DOHH2 (cell line): Measurements from ENCODE around the gene CNTN4.

Experiments used
- H3F3A ChIP-seq: fragments of 200-600 bp; sonication (generic), shearing (Covaris generic); 2 replicates; pipeline ENCODE4 v1.6.0; 2016; ENCODE audit warnings: antibody characterized with exemption, mild to moderate bottlenecking; ENCODE audit not compliant: control insufficient read depth, insufficient read depth
- H3K27ac ChIP-seq: fragments of 200-600 bp; sonication (generic); 2 replicates; pipeline ENCODE4 v1.5.1; 2014; ENCODE audit warnings: low read depth, mild to moderate bottlenecking, low read length, moderate library complexity
- H3K27me3 ChIP-seq: fragments of 200-600 bp; sonication (generic); 2 replicates; pipeline ENCODE4 v1.6.1; 2014; ENCODE audit warnings: mild to moderate bottlenecking, low read length, mixed read lengths; ENCODE audit not compliant: control insufficient read depth
- H3K36me3 ChIP-seq: fragments of 200-600 bp; sonication (generic); 2 replicates; pipeline ENCODE4 v1.6.1; 2014; ENCODE audit warnings: mild to moderate bottlenecking, low read length, moderate library complexity, mixed read lengths; ENCODE audit not compliant: control insufficient read depth
- H3K4me1 ChIP-seq: fragments of 200-600 bp; sonication (generic); 2 replicates; pipeline ENCODE4 v1.6.1; 2014; ENCODE audit warnings: mild to moderate bottlenecking, low read length, mixed read lengths; ENCODE audit not compliant: control insufficient read depth
- H3K4me2 ChIP-seq: fragments of 200-600 bp; sonication (generic); 2 replicates; pipeline ENCODE4 v1.6.0; 2014; ENCODE audit warnings: mild to moderate bottlenecking, low read length, moderate library complexity
- H3K4me3 ChIP-seq: fragments of 200-600 bp; sonication (generic); 2 replicates; pipeline ENCODE4 v1.5.1; 2014; ENCODE audit warnings: mild to moderate bottlenecking, low read length, mixed read lengths
- H3K79me2 ChIP-seq: fragments of 200-600 bp; sonication (generic); 2 replicates; pipeline ENCODE4 v1.6.1; 2014; ENCODE audit warnings: mild to moderate bottlenecking, low read length, mixed read lengths; ENCODE audit not compliant: control insufficient read depth
- H3K9me2 ChIP-seq: fragments of 200-600 bp; sonication (generic); replicated peaks from 2 replicates; pipeline ENCODE4 v1.6.1; 2014; ENCODE audit warnings: mild to moderate bottlenecking, low read length, mixed read lengths; ENCODE audit not compliant: control insufficient read depth
- H3K9me3 ChIP-seq: fragments of 200-600 bp; sonication (generic); 2 replicates; pipeline ENCODE4 v1.6.1; 2014; ENCODE audit warnings: antibody characterized with exemption, low read length, mixed read lengths; ENCODE audit not compliant: control insufficient read depth, insufficient read depth
- H4K20me1 ChIP-seq: fragments of 200-600 bp; sonication (generic); 2 replicates; pipeline ENCODE4 v1.6.0; 2014; ENCODE audit warnings: low read depth, mild to moderate bottlenecking, antibody characterized with exemption, low read length, moderate library complexity; ENCODE audit not compliant: control insufficient read depth, insufficient read depth
- EZH2phosphoT487 ChIP-seq: fragments of 200-600 bp; sonication (generic); IDR thresholded peaks from 2 replicates; pipeline ENCODE4 v1.6.1; 2017; ENCODE audit warnings: borderline replicate concordance, mild to moderate bottlenecking, antibody characterized with exemption, low read length, moderate library complexity, mixed read lengths
- TF ChIP-seq, protein P1 (sequence below): fragments of 200-600 bp; sonication (generic); IDR thresholded peaks from one replicate; pipeline ENCODE4 v1.5.1; 2014; ENCODE audit warnings: antibody characterized with exemption, mild to moderate bottlenecking, low read depth, low read length; ENCODE audit not compliant: poor library complexity, severe bottlenecking

The CNTN4 gene

DNA sequence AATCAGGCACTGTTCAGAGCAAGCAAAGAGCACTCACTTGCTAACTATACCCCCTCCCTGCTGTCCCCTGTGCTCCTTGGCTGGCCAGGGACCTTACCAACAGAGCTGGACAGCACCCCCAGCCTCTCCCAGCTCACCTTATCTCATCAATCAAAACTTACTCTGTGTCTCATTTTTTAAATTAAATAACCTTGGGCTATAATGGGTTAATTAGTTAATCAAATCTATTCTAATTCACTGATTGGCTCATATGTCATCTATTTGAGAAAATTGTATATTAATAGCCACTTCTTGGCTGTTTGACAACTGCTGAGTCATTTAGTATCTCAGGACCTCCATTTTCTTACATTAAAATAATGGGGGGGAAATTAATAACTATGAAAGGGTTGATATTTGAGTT is 988.6 kb downstream of the CNTN4 start:
- Histone ChIP-seq H3K36me3 (no peaks in the 10 kb centered on the region), H3K4me2 (no peak overlapping the region), H3K4me3 (no peak overlapping the region), H3K9me2 (no peaks in the 10 kb centered on the region), H3K27me3 (peaks cover 2% of the 10 kb centered on the region; the same call in 1 of the 2 replicates), H3K4me1 (peaks cover 10% of the 10 kb centered on the region), H3K27ac (no peak overlapping the region), H3F3A (no peaks in the 10 kb centered on the region), H4K20me1 (no peaks in the 10 kb centered on the region), H3K9me3 (no peaks in the 10 kb centered on the region), H3K79me2 (no peaks in the 10 kb centered on the region)
- no peak for TF ChIP-seq EZH2phosphoT487
- TF ChIP-seq, protein P1, sequence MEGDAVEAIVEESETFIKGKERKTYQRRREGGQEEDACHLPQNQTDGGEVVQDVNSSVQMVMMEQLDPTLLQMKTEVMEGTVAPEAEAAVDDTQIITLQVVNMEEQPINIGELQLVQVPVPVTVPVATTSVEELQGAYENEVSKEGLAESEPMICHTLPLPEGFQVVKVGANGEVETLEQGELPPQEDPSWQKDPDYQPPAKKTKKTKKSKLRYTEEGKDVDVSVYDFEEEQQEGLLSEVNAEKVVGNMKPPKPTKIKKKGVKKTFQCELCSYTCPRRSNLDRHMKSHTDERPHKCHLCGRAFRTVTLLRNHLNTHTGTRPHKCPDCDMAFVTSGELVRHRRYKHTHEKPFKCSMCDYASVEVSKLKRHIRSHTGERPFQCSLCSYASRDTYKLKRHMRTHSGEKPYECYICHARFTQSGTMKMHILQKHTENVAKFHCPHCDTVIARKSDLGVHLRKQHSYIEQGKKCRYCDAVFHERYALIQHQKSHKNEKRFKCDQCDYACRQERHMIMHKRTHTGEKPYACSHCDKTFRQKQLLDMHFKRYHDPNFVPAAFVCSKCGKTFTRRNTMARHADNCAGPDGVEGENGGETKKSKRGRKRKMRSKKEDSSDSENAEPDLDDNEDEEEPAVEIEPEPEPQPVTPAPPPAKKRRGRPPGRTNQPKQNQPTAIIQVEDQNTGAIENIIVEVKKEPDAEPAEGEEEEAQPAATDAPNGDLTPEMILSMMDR = no peak

DNA sequence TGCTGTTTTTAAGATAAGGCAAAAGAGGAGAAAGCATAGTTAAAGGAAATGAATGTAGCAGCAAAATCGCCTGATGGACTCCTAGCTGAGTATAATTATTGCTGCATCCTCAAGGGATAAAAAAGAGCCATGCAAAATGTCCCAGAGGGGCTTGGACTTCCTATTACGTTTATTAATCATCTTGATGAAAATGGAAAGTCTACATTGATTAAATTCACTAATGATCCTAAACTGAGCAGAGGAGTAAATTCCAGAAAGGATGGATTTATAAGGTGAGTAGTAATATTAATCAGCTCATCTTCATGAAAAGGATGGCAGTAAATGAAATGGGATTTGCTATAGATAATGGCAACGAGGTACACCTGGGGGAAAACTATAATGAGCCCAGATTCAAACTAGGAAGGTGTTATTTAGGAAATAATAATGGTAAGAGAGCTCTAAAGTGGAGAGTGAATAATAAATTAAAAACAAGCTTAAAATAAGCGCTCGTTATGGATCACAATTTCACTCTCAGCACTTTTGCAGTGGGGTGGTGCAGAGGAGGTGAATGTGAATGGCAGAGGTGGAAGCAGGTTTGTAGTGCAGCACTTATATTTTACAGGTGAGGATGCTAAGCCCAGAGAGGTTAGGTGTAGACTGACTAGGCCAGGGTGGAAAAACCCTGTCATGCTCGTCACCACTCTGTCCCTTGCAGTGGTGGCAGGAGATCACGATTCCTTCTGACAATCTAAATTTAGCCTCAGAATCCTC is 989.2 kb downstream of the CNTN4 start:
- H3K79me2 ChIP-seq = no peaks in the 10 kb centered on the region

DNA sequence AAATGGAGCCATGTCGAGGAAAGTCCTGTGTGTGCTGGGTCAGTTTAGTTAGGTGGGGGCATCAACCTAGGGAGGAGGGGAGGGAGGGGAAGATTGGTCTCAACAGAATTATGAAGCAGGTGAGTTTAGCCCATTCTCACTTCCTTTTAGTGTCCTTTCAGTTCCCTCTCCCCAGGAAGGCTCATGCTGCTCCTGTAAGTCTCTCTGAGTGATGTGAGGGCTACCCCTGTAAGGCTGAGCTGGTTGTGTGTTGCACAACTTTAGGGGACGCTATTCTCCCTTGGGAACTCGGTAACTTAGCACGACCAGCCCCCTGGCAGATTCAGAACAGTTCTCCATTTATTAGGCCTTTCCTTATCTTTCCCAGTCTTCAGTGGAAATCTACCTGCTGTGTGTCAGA is 990.4 kb downstream of the CNTN4 start:
- H3F3A ChIP-seq = no peaks in the 10 kb centered on the region
- no peaks in the 10 kb centered on the region for H4K20me1 ChIP-seq
- H3K9me3 ChIP-seq = no peaks in the 10 kb centered on the region
- no peaks in the 10 kb centered on the region for H3K27me3 ChIP-seq
- H3K36me3 ChIP-seq = no peaks in the 10 kb centered on the region
- H3K4me1 ChIP-seq = peaks cover 10% of the 10 kb centered on the region
- H3K79me2 ChIP-seq = no peaks in the 10 kb centered on the region
- H3K27ac ChIP-seq = no peak overlapping the region
- H3K4me2 ChIP-seq = peak overlapping the region; percentile 21
- H3K4me3 ChIP-seq = no peak overlapping the region
- TF ChIP-seq, protein P1 = peak; percentile 37
- TF ChIP-seq EZH2phosphoT487 = no peak
- no peaks in the 10 kb centered on the region for H3K9me2 ChIP-seq

More for the DNA sequence above, 989.2 kb downstream of the CNTN4 start:
- peaks cover 10% of the 10 kb centered on the region for H3K4me1 ChIP-seq
- H3K4me3 ChIP-seq = no peak overlapping the region
- no peak for TF ChIP-seq EZH2phosphoT487
- TF ChIP-seq, protein P1 = no peak
- no peaks in the 10 kb centered on the region for H4K20me1 ChIP-seq
- peaks cover 2% of the 10 kb centered on the region; the same call in 1 of the 2 replicates for H3K27me3 ChIP-seq
- no peak overlapping the region for H3K27ac ChIP-seq
- H3F3A ChIP-seq = no peaks in the 10 kb centered on the region
- no peaks in the 10 kb centered on the region for H3K9me3 ChIP-seq
- H3K9me2 ChIP-seq = no peaks in the 10 kb centered on the region
- H3K36me3 ChIP-seq = no peaks in the 10 kb centered on the region
- no peak overlapping the region for H3K4me2 ChIP-seq
